Body of pancreas (tissue), 4 donors: Measurements from ENCODE around the gene PTPRB.

Experiments
- POLR2A ChIP-seq, 3 donors: fragments of 450-650 bp; IDR thresholded peaks; one replicate each; pipeline ENCODE4 v1.6.1; 2016; ENCODE audit warnings: antibody characterized with exemption in 3 of 3, mild to moderate bottlenecking in 2 of 3
- TF ChIP-seq, protein P1 (sequence below), 7 experiments: fragments of 450-650 bp in 4 of 7; fragments of 200-600 bp in 3 of 7; sonication (generic) in 3 of 7; IDR thresholded peaks; one replicate each; pipeline ENCODE4 v1.5.1; 2016 to 2019; ENCODE audit warnings: antibody characterized with exemption in 7 of 7

- TF ChIP-seq POLR2A (IDR thresholded peaks at IDR 0.05) = no peak
- TF ChIP-seq, protein P1, sequence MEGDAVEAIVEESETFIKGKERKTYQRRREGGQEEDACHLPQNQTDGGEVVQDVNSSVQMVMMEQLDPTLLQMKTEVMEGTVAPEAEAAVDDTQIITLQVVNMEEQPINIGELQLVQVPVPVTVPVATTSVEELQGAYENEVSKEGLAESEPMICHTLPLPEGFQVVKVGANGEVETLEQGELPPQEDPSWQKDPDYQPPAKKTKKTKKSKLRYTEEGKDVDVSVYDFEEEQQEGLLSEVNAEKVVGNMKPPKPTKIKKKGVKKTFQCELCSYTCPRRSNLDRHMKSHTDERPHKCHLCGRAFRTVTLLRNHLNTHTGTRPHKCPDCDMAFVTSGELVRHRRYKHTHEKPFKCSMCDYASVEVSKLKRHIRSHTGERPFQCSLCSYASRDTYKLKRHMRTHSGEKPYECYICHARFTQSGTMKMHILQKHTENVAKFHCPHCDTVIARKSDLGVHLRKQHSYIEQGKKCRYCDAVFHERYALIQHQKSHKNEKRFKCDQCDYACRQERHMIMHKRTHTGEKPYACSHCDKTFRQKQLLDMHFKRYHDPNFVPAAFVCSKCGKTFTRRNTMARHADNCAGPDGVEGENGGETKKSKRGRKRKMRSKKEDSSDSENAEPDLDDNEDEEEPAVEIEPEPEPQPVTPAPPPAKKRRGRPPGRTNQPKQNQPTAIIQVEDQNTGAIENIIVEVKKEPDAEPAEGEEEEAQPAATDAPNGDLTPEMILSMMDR (IDR thresholded peaks at IDR 0.05) = no peak
Observed at GRCh38 chr12:70683976-70684375, 46.7 kb upstream of the PTPRB start.
